KBM-7 (cell line): ENCODE measurements around the gene ARHGEF26.

Experiments used
- DNase-seq: peaks from one replicate; pipeline ENCODE4 v3.0.0-alpha.2; 2015
- in situ Hi-C: fragments of 300-500 bp; cut with MboI; formaldehyde crosslinking; loops from 2 replicates; pipeline ENCODE4 v1.14.3; 2020; ENCODE audit warnings: low sequenced_read_pairs, low pct_unique_long_range_greater_than_20kb, mixed read lengths

ARHGEF26 gene

GRCh38 chr3:154188846-154189245, 67.7 kb downstream of the ARHGEF26 start:
- in situ Hi-C loops = no loop called here
- DNase-seq = no peak

GRCh38 chr3:154191520-154191919, 70.3 kb downstream of the ARHGEF26 start:
- in situ Hi-C loops = no loop called here

GRCh38 chr3:154192225-154192624, 71.0 kb downstream of the ARHGEF26 start:
- in situ Hi-C loops = no loop called here
- no peak for DNase-seq

More at GRCh38 chr3:154191520-154191919, 70.3 kb downstream of the ARHGEF26 start:
- no peak for DNase-seq

GRCh38 chr3:154193000-154193615, 71.9 kb downstream of the ARHGEF26 start:
- DNase-seq = no peak
- in situ Hi-C loops = no loop called here

GRCh38 chr3:154194877-154195276, 73.7 kb downstream of the ARHGEF26 start:
- DNase-seq = no peak
- in situ Hi-C loops = no loop called here

GRCh38 chr3:154195620-154196356, 74.6 kb downstream of the ARHGEF26 start:
- peak; percentile 9 for DNase-seq
- in situ Hi-C loops = no loop called here

- no peak for DNase-seq
- in situ Hi-C loops = no loop called here
These were observed 76.6 kb downstream of the ARHGEF26 start for GRCh38 chr3:154197751-154198150.

GRCh38 chr3:154209499-154209898, 88.3 kb downstream of the ARHGEF26 start:
- in situ Hi-C loops = no loop called here
- no peak for DNase-seq

- in situ Hi-C loops = no loop called here
- DNase-seq = no peak
These were observed 89.8 kb downstream of the ARHGEF26 start for GRCh38 chr3:154210986-154211385.

GRCh38 chr3:154214306-154214705, 93.1 kb downstream of the ARHGEF26 start:
- in situ Hi-C loops = no loop called here
- DNase-seq = no peak

- in situ Hi-C loops = no loop called here
- DNase-seq = peak; percentile 34
These were observed 96.5 kb downstream of the ARHGEF26 start for GRCh38 chr3:154217671-154218070.

- in situ Hi-C loops = no loop called here
- no peak for DNase-seq
These were observed 97.5 kb downstream of the ARHGEF26 start for GRCh38 chr3:154218728-154219127.

- no peak for DNase-seq
- in situ Hi-C loops = no loop called here
These were observed 99.3 kb downstream of the ARHGEF26 start for GRCh38 chr3:154220462-154220861.

- no peak for DNase-seq
- in situ Hi-C loops = no loop called here
These were observed 102.3 kb downstream of the ARHGEF26 start for GRCh38 chr3:154223519-154223918.

- in situ Hi-C loops = no loop called here
- no peak for DNase-seq
These were observed 103.2 kb downstream of the ARHGEF26 start for GRCh38 chr3:154224366-154224765.

- in situ Hi-C loops = no loop called here
- no peak for DNase-seq
These were observed 103.7 kb downstream of the ARHGEF26 start for GRCh38 chr3:154224866-154225265.

- in situ Hi-C loops = no loop called here
- no peak for DNase-seq
These were observed 104.3 kb downstream of the ARHGEF26 start for GRCh38 chr3:154225536-154225935.

GRCh38 chr3:154227531-154227930, 106.3 kb downstream of the ARHGEF26 start:
- in situ Hi-C loops = no loop called here
- no peak for DNase-seq

GRCh38 chr3:154228561-154229216, 107.5 kb downstream of the ARHGEF26 start:
- in situ Hi-C loops = no loop called here
- DNase-seq = no peak

GRCh38 chr3:154229217-154229590, 108.0 kb downstream of the ARHGEF26 start:
- DNase-seq = no peak
- in situ Hi-C loops = no loop called here
